Omental fat pad (tissue), 4 donors: ENCODE results near the gene RBM38. TPM values are rescaled to one million over a fixed set of nuclear protein-coding genes. Genes with fewer than 3 reads are reported as not detected.
A peak's percentile ranks its signal among the peaks of the same experiment; 100 is the strongest.

Experiments used
- ATAC-seq: fragments of 150-250 bp; one replicate; pipeline ENCODE4 v1.9.1; 2016; ENCODE audit warnings: mild to moderate bottlenecking, moderate library complexity; ENCODE audit not compliant: low FRiP score
- DNase-seq: peaks from one replicate; pipeline ENCODE4 v3.0.0-alpha.2; 2019; ENCODE audit warnings: low spot score
- CTCF ChIP-seq, 3 donors: fragments of 450-650 bp; IDR thresholded peaks; one replicate each; pipeline ENCODE4 v1.5.1; 2016 to 2017; ENCODE audit warnings: antibody characterized with exemption in 3 of 3, mild to moderate bottlenecking in 3 of 3, moderate library complexity in 2 of 3
- total RNA-seq, 4 donors: library from RNA; depleted of rRNA; stranded (reverse); fragments of >200 nt; gene quantifications; one replicate each; pipeline ENCODE4 v1.1.0, GENCODE V29; 2016

Gene RBM38
- total RNA-seq, 4 donors from 2014 or later: 4.6 to 18.0 (median 10.6) TPM

DNA sequence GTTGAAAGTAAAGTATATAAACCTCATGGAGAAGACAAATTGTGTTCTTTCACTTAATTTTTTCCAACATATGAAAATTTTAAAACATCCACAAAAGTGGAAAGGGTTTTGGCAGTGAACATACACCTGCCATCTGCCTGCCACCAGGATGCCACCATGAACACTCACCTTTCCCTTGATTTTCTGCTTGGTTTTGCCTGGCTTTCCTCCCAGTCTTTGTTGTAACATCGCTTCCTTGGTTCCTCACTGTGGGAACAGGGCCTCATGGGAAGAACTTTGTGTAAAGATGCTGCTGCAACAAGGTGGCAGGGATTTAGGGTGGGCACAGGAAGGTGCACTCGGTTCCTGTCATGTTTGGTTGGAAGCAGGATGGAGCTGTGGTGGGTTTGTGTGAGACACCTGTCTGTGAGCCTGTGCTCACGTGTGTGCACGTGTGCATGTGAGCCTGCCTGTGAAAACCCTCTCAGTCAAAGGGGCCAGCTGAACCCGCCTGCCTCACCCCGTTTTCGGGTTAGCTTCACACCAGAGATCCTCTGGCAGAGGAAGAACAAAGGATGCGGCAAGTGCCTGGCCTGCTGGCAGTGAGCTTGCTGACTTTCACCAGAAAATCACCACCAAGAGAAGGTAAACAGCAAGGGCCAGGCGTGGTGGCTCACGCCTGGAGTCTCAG lies 11.0 kb upstream of the RBM38 start:
- DNase-seq: no peak
- no peak for ATAC-seq
- no peak for TF ChIP-seq CTCF (IDR thresholded peaks at IDR 0.05)

- peak; percentile 82 for DNase-seq
- TF ChIP-seq CTCF (IDR thresholded peaks at IDR 0.05): peak in 2 of 3 donors; percentile 56 to 93
- peak; percentile 21 for ATAC-seq
These were observed 9.3 kb upstream of the RBM38 start for GRCh38 chr20:57381596-57382503.

GRCh38 chr20:57382516-57382915 lies 8.7 kb upstream of the RBM38 start:
- ATAC-seq (no peak), DNase-seq (no peak)
- no peak for TF ChIP-seq CTCF (IDR thresholded peaks at IDR 0.05)

- ATAC-seq: no peak
- no peak for TF ChIP-seq CTCF (IDR thresholded peaks at IDR 0.05)
- DNase-seq: no peak
These were observed 7.5 kb upstream of the RBM38 start for GRCh38 chr20:57383447-57384347.

- no peak for TF ChIP-seq CTCF (IDR thresholded peaks at IDR 0.05)
- ATAC-seq: no peak
- no peak for DNase-seq
These were observed 6.7 kb upstream of the RBM38 start for GRCh38 chr20:57384486-57384885.

DNA sequence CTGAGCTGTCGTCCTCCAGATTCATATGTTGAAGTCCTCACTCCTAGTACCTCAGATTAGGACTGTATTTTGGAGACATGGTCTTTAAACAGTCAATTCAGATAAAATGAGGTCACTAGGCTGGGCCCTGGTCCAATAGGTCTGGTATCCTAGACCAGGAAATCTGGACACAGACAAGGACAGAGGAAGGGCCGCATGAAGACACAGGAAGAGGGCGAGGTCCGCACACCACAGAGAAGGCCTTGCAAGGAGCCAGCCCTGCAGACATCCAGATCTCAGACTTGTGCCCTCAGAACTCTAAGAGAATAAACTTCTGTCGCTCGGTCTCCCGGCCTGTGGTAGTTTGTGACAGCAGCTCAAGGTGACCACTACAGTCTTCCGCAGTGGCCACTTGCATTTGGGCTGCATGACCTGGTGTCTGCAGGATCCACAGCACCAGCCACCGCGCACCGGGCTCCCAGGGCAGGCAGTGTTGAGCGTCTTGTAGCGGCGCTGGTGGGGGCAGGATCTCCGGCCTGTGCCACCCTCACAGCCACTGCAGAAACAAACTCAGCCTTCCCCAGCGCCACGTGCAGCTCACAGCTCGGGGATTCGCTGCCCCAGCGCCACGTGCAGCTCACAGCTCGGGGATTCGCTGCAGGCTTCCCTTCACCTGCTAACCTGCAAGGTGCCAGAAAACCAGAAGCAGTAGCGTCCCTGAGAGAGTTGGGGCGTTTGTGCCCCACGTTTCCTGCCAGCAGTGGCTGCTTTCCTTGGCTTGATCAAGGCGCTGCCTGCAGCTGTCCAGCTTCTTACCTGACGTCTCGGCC lies 6.0 kb upstream of the RBM38 start:
- DNase-seq (no peak), ATAC-seq (no peak)
- no peak for TF ChIP-seq CTCF (IDR thresholded peaks at IDR 0.05)
